ENCODE measurements around the gene DNASE1. TPM values are rescaled to one million over a fixed set of nuclear protein-coding genes. Genes with fewer than 3 reads are reported as not detected.

Gene DNASE1
- total RNA-seq, 1 experiment from 2014 or later = 63.3 TPM

GRCh38 chr16:3670711-3671110, 16.2 kb downstream of the DNASE1 start:
- TF ChIP-seq EZH2 (IDR thresholded peaks at IDR 0.05; ENCODE audit: low read depth) = no peak
- TF ChIP-seq, protein P1, sequence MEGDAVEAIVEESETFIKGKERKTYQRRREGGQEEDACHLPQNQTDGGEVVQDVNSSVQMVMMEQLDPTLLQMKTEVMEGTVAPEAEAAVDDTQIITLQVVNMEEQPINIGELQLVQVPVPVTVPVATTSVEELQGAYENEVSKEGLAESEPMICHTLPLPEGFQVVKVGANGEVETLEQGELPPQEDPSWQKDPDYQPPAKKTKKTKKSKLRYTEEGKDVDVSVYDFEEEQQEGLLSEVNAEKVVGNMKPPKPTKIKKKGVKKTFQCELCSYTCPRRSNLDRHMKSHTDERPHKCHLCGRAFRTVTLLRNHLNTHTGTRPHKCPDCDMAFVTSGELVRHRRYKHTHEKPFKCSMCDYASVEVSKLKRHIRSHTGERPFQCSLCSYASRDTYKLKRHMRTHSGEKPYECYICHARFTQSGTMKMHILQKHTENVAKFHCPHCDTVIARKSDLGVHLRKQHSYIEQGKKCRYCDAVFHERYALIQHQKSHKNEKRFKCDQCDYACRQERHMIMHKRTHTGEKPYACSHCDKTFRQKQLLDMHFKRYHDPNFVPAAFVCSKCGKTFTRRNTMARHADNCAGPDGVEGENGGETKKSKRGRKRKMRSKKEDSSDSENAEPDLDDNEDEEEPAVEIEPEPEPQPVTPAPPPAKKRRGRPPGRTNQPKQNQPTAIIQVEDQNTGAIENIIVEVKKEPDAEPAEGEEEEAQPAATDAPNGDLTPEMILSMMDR (conservative IDR thresholded peaks at IDR 0.05) = no peak
- no peak overlapping the region for H3K27ac ChIP-seq
- no peaks in the 10 kb centered on the region for H3K27me3 ChIP-seq (ENCODE audit: insufficient read depth, low read depth)
- H3K4me1 ChIP-seq (replicated peaks; ENCODE audit: insufficient read depth) = no peaks in the 10 kb centered on the region
- no peaks in the 10 kb centered on the region for H3K79me2 ChIP-seq (ENCODE audit: low read depth)
- DNase-seq = no peak
- ChIA-PET CTCF (no interaction called here), POLR2A (ENCODE audit: unreplicated experiment) (no interaction called here)
- no peaks in the 10 kb centered on the region for H4K20me1 ChIP-seq (ENCODE audit: insufficient read depth)
- intact Hi-C loops (cut with micrococcal nuclease; ENCODE audit: unreplicated experiment) = no loop called here
- H3K4me3 ChIP-seq = no peak overlapping the region
- no peaks in the 10 kb centered on the region for H3K9me3 ChIP-seq (ENCODE audit: insufficient read depth, low read depth)
- no peaks in the 10 kb centered on the region for H3F3A ChIP-seq (ENCODE audit: insufficient read depth, low read depth)
- BruUV-seq (replicated peaks) = no TSS peak
- no peaks in the 10 kb centered on the region for H3K9me2 ChIP-seq (ENCODE audit: insufficient read depth)
- no peak overlapping the region for H3K4me2 ChIP-seq
- H3K36me3 ChIP-seq (ENCODE audit: low read depth) = peaks cover 19% of the 10 kb centered on the region
- H2AFZ ChIP-seq = no peak overlapping the region

DNA sequence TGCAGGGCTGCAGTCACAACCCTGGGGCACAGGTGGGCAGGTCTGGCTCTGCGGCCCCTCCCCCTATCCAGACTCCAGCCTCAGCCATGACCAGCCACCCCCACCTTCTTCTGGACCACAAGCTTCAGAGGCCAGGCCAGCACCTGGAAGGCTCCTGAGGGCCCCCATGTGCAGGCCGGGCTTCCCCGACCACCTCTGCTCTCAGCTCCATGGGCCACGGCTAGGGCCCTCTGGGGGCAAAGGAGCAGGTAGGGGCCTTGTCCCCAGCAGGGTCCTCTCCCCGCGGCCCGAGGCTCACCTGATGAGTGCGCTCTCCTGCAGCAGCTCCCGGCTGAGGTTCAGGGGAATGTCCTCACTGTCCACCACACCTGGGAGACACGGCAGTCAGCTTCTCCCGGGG, 16.9 kb downstream of the DNASE1 start:
- Histone ChIP-seq H3K27me3 (ENCODE audit: insufficient read depth, low read depth) (no peaks in the 10 kb centered on the region), H3K27ac (no peak overlapping the region)
- CTCF ChIA-PET = no interaction called here

DNA sequence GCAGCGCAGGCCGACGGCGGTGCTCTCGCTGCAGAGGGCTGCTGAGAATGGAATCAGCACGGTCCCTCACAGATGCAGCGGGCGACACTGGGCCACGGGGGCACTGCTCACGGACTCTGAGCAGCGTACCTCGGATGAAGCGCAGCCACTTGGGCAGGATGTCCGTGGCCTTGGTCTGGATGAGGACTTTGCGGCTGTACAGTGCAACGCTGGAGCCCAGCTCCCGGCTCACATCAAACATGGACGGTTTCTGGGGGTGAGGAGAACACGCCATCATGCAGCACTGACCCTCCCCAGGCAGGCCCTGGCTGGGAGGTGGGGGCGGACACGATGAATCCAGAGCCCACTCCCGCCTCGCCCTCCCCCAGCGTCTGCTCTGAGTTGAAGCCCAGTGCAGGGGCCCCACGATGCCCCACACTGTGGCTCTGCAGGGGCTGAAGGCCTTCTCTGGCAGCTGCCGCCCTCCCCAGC, 18.1 kb downstream of the DNASE1 start:
- H3K4me1 ChIP-seq (replicated peaks; ENCODE audit: insufficient read depth) = no peaks in the 10 kb centered on the region
- intact Hi-C loops (cut with micrococcal nuclease; ENCODE audit: unreplicated experiment) = no loop called here
- H3K36me3 ChIP-seq (ENCODE audit: low read depth) = peaks cover 19% of the 10 kb centered on the region
- DNase-seq = no peak
- no peak overlapping the region for H3K4me3 ChIP-seq
- no peaks in the 10 kb centered on the region for H3K27me3 ChIP-seq (ENCODE audit: insufficient read depth, low read depth)
- TF ChIP-seq EZH2 (IDR thresholded peaks at IDR 0.05; ENCODE audit: low read depth) = no peak
- TF ChIP-seq, protein P1 (conservative IDR thresholded peaks at IDR 0.05) = no peak
- BruUV-seq (replicated peaks) = no TSS peak
- no peak overlapping the region for H3K4me2 ChIP-seq
- H3F3A ChIP-seq (ENCODE audit: insufficient read depth, low read depth) = no peaks in the 10 kb centered on the region
- no peaks in the 10 kb centered on the region for H4K20me1 ChIP-seq (ENCODE audit: insufficient read depth)
- POLR2A ChIA-PET (ENCODE audit: unreplicated experiment) = no interaction called here
- H3K9me3 ChIP-seq (ENCODE audit: insufficient read depth, low read depth) = no peaks in the 10 kb centered on the region
- CTCF ChIA-PET = no interaction called here
- H3K9me2 ChIP-seq (ENCODE audit: insufficient read depth) = no peaks in the 10 kb centered on the region
- H3K79me2 ChIP-seq (ENCODE audit: low read depth) = no peaks in the 10 kb centered on the region
- H3K27ac ChIP-seq = no peak overlapping the region
- no peak overlapping the region for H2AFZ ChIP-seq

More for the DNA sequence above, 16.9 kb downstream of the DNASE1 start:
- H3K79me2 ChIP-seq (ENCODE audit: low read depth) = no peaks in the 10 kb centered on the region
- no peak for TF ChIP-seq EZH2 (IDR thresholded peaks at IDR 0.05; ENCODE audit: low read depth)
- TF ChIP-seq, protein P1 (conservative IDR thresholded peaks at IDR 0.05) = no peak
- no TSS peak for BruUV-seq (replicated peaks)
- no peak overlapping the region for H2AFZ ChIP-seq
- H3K4me3 ChIP-seq = no peak overlapping the region
- H4K20me1 ChIP-seq (ENCODE audit: insufficient read depth) = no peaks in the 10 kb centered on the region
- POLR2A ChIA-PET (ENCODE audit: unreplicated experiment) = interaction anchor here (0.6 kb wide), 3 partner anchors 16 to 521 kb away, joined by 5 to 7 read pairs (median 6); no protein-coding TSS in a partner anchor
- H3K36me3 ChIP-seq (ENCODE audit: low read depth) = peaks cover 19% of the 10 kb centered on the region
- intact Hi-C loops (cut with micrococcal nuclease; ENCODE audit: unreplicated experiment) = no loop called here
- H3K4me1 ChIP-seq (replicated peaks; ENCODE audit: insufficient read depth) = no peaks in the 10 kb centered on the region
- H3F3A ChIP-seq (ENCODE audit: insufficient read depth, low read depth) = no peaks in the 10 kb centered on the region
- no peaks in the 10 kb centered on the region for H3K9me3 ChIP-seq (ENCODE audit: insufficient read depth, low read depth)
- DNase-seq = no peak
- H3K9me2 ChIP-seq (ENCODE audit: insufficient read depth) = no peaks in the 10 kb centered on the region
- no peak overlapping the region for H3K4me2 ChIP-seq
